Ovary (tissue), 9 donors: ENCODE measurements around the gene FRMD5. TPM values are rescaled to one million over a fixed set of nuclear protein-coding genes. Genes with fewer than 3 reads are reported as not detected.

ENCODE experiments used
- DNase-seq, 5 donors: peaks; one replicate each; pipeline ENCODE4 v3.0.0-alpha.2; 2019 to 2020
- H3K27ac ChIP-seq, 2 donors: fragments of 200-600 bp; one replicate each; pipeline versions ENCODE4 v1.5.1 to v1.8.0; 2019 to 2022
- H3K27me3 ChIP-seq: fragments of 200-600 bp; one replicate; pipeline ENCODE4 v1.8.0; 2022
- H3K36me3 ChIP-seq: fragments of 200-600 bp; sonication (generic); one replicate; pipeline ENCODE4 v1.5.1; 2019
- H3K4me1 ChIP-seq: one replicate; pipeline ENCODE4 v1.8.1; 2013; ENCODE audit warnings: mild to moderate bottlenecking, moderate library complexity; ENCODE audit not compliant: insufficient read depth
- H3K4me3 ChIP-seq: fragments of 200-600 bp; sonication (generic); one replicate; pipeline ENCODE4 v1.5.1; 2017
- H3K9me3 ChIP-seq, 2 donors: fragments of 200-600 bp in 1 of 2; sonication (generic) in 1 of 2; one replicate each; pipeline versions ENCODE4 v1.5.1 to v1.8.1; 2013 to 2019; ENCODE audit warnings: mild to moderate bottlenecking in 1 of 2, moderate library complexity in 1 of 2
- CTCF ChIP-seq, 3 donors: fragments of 450-650 bp in 2 of 3; fragments of 200-600 bp in 1 of 3; IDR thresholded peaks; one replicate each; pipeline versions ENCODE4 v1.5.1 to v1.8.0; 2016 to 2022; ENCODE audit warnings: antibody characterized with exemption in 3 of 3, mild to moderate bottlenecking in 1 of 3
- EP300 ChIP-seq: sonication (generic); formaldehyde crosslinking; IDR thresholded peaks from one replicate; pipeline ENCODE4 v1.6.1; 2017; ENCODE audit warnings: antibody characterized with exemption
- POLR2A ChIP-seq: fragments of 450-650 bp; IDR thresholded peaks from one replicate; pipeline ENCODE4 v1.6.1; 2017; ENCODE audit warnings: antibody characterized with exemption, mild to moderate bottlenecking, moderate library complexity
- WGBS, 3 donors: extraction: QIAGEN DNeasy Blood & Tissue Kit in 1 of 3; methylation state at CpG; one replicate each; pipeline versions ENCODE4 v1.1.5 to v1.1.7; 2013 to 2017; 5-methylcytosine and 5-hydroxymethylcytosine counted together
- intact Hi-C, 4 donors: fragments of 100-400 bp; cut with DNase I; formaldehyde crosslinking; loops; one replicate each; pipeline versions ENCODE4 v1.11.0 to v1.15.1; 2022 to 2023
- polyA plus RNA-seq, 2 donors: library from polyadenylated mRNA; stranded (reverse); fragments of 200-250 nt in 1 of 2; fragments of 350-450 nt in 1 of 2; fragmentation: Illumina TruSeq in 1 of 2; extraction: RNeasy Lipid Tissue Mini Kit (QIAGEN cat#74804) in 1 of 2; gene quantifications; one replicate each; pipeline ENCODE4 v1.2.3, GENCODE V29; 2013 to 2014
- total RNA-seq, 7 donors: library from RNA; depleted of rRNA in 2 of 7; stranded (reverse); fragments of >200 nt in 2 of 7; fragmentation: NEBNext Ultra II Directional in 3 of 7; extraction: Animal tissue kit (Norgen Biotek cat#: 25700) in 3 of 7; gene quantifications; one replicate each; pipeline versions ENCODE4 v1.1.0 to v1.2.4, GENCODE V29; 2016 to 2023
- donor health status: DM: no; HTN: no; CAD: no; lungs with moderate emphysema.
- donor health status: DM: no; HTN: no; CAD: no.
- donor health status: Bipolar disorder and iron deficiency.
- donor health status: DM: yes; HTN: yes; CAD: no.
- donor health status: DM: no; HTN: no; CAD: no.
- donor health status: DM: yes; HTN: yes; CAD: no.

The FRMD5 gene
- total and polyA plus RNA-seq, 9 donors: 0.12 to 2.2 (median 0.32) TPM

- WGBS, 3 donors: 5 to 18% (median 15%) methylated on average over 1 of the region's 1 CpG
Observed at GRCh38 chr15:44099671-44100070, 95.4 kb downstream of the FRMD5 start.

GRCh38 chr15:44097552-44097951 is 97.5 kb downstream of the FRMD5 start:
- intact Hi-C loops: no loop called here
- no peak overlapping the region for H3K27ac ChIP-seq
- H3K4me3 ChIP-seq: no peak overlapping the region
- H3K36me3 ChIP-seq: no peaks in the 10 kb centered on the region
- no peak for DNase-seq
- H3K4me1 ChIP-seq: no peaks in the 10 kb centered on the region
- TF ChIP-seq POLR2A (no peak), CTCF (IDR thresholded peaks at IDR 0.05) (no peak), EP300 (no peak)
- WGBS, 3 donors: 38 to 43% (median 41%) methylated on average over 3 of the region's 3 CpGs
- no peaks in the 10 kb centered on the region for H3K27me3 ChIP-seq
- no peaks in the 10 kb centered on the region for H3K9me3 ChIP-seq

More at GRCh38 chr15:44099671-44100070, 95.4 kb downstream of the FRMD5 start:
- Histone ChIP-seq H3K4me1 (no peaks in the 10 kb centered on the region), H3K9me3 (no peaks in the 10 kb centered on the region), H3K27me3 (no peaks in the 10 kb centered on the region), H3K36me3 (no peaks in the 10 kb centered on the region), H3K27ac (no peak overlapping the region), H3K4me3 (no peak overlapping the region)
- no peak for DNase-seq
- TF ChIP-seq CTCF (IDR thresholded peaks at IDR 0.05) (no peak), EP300 (no peak), POLR2A (no peak)
- intact Hi-C loops: no loop called here

GRCh38 chr15:44096596-44096995 is 98.5 kb downstream of the FRMD5 start:
- Histone ChIP-seq H3K36me3 (no peaks in the 10 kb centered on the region), H3K27ac (no peak overlapping the region), H3K9me3 (no peaks in the 10 kb centered on the region), H3K4me1 (no peaks in the 10 kb centered on the region), H3K27me3 (no peaks in the 10 kb centered on the region), H3K4me3 (no peak overlapping the region)
- WGBS, 3 donors: 90 to 94% (median 91%) methylated on average over 3 of the region's 3 CpGs
- no peak for DNase-seq
- intact Hi-C loops: no loop called here
- no peak for TF ChIP-seq EP300
- TF ChIP-seq CTCF (IDR thresholded peaks at IDR 0.05): no peak
- TF ChIP-seq POLR2A: no peak

GRCh38 chr15:44094781-44095180 is 100.3 kb downstream of the FRMD5 start:
- H3K27me3 ChIP-seq: no peaks in the 10 kb centered on the region
- no peak overlapping the region for H3K27ac ChIP-seq
- no peaks in the 10 kb centered on the region for H3K9me3 ChIP-seq
- DNase-seq: no peak
- H3K4me3 ChIP-seq: no peak overlapping the region
- TF ChIP-seq EP300 (no peak), POLR2A (no peak), CTCF (IDR thresholded peaks at IDR 0.05) (no peak)
- WGBS, 3 donors: 83 to 89% (median 89%) methylated on average over 3 of the region's 3 CpGs
- no peaks in the 10 kb centered on the region for H3K4me1 ChIP-seq
- intact Hi-C loops: loop anchor here in 1 of 4 donors (5.0 kb wide), 1 partner anchor 248 kb away; no protein-coding TSS in a partner anchor
- no peaks in the 10 kb centered on the region for H3K36me3 ChIP-seq
